ENCODE results near the gene CEMP1. TPM values are rescaled to one million over a fixed set of nuclear protein-coding genes. Genes with fewer than 3 reads are reported as not detected.

CEMP1 gene
- total RNA-seq, 1 experiment from 2014 or later, result not detected

GRCh38 chr16:2517954-2518605, 13.1 kb downstream of the CEMP1 start:
- no peak overlapping the region; a peak in 1 of 7 replicates for H3K27ac Mint-ChIP-seq
- no peak overlapping the region for H3T11ph ChIP-seq (ENCODE audit: low read length)
- WGBS (ENCODE audit: extremely low coverage, insufficient read length, low lambda C conversion rate), result no CpG with 5 or more reads among the region's 12 CpGs
- H3K23ac ChIP-seq (ENCODE audit: insufficient read length, low read depth, low read length), result no peak overlapping the region
- H3K4me1 Mint-ChIP-seq, result peaks cover 28 to 37% of the 10 kb centered on the region in 2 experiments
- H2BK5ac ChIP-seq (ENCODE audit: insufficient read length, low read length), result no peak overlapping the region
- DNase-seq, result no peak
- peaks cover 5 to 24% (median 18%) of the 10 kb centered on the region in 3 experiments; a peak in 6 of 7 replicates for H3K36me3 Mint-ChIP-seq (ENCODE audit: insufficient read depth in 1 of 3, low read depth in 3 of 3)
- H3K14ac ChIP-seq (ENCODE audit: insufficient read depth, low read length), result no peak overlapping the region
- no peak overlapping the region for H3K4me2 ChIP-seq (ENCODE audit: insufficient read depth, insufficient read length, low read length)
- H4K8ac ChIP-seq (replicated peaks; ENCODE audit: insufficient read length, low read depth, low read length), result no peak overlapping the region
- H4K5ac ChIP-seq (ENCODE audit: insufficient read length, low read depth, low read length), result no peak overlapping the region
- no peak overlapping the region for H3K27ac ChIP-seq (ENCODE audit: insufficient read length, low read depth, low read length)
- H3K4ac ChIP-seq (ENCODE audit: low read depth, low read length), result no peak overlapping the region
- no peak overlapping the region for H4K91ac ChIP-seq (ENCODE audit: insufficient read length, low read depth, low read length)
- no peaks in the 10 kb centered on the region for H4K20me1 ChIP-seq (ENCODE audit: control insufficient read depth, insufficient read depth, insufficient read length)
- no peak overlapping the region for H3K9ac ChIP-seq (ENCODE audit: extremely low read depth, insufficient read length, low read length)
- H3K4me1 ChIP-seq (ENCODE audit: insufficient read depth, low read length), result no peaks in the 10 kb centered on the region
- H2BK120ac ChIP-seq (ENCODE audit: low read depth, low read length, poor library complexity, severe bottlenecking), result no peak overlapping the region
- H3K4me3 Mint-ChIP-seq, result peak overlapping the region in 1 of 2 experiments; percentile 23; a peak in 1 of 5 replicates
- no peak overlapping the region for H2BK12ac ChIP-seq (ENCODE audit: insufficient read length, low read depth, low read length)
- no peak overlapping the region for H2BK20ac ChIP-seq (ENCODE audit: low read depth, low read length, poor library complexity, severe bottlenecking)
- no peak overlapping the region for H2AFZ ChIP-seq (ENCODE audit: low read length)
- H3K9me3 ChIP-seq (ENCODE audit: control insufficient read depth, low read depth, low read length), result no peaks in the 10 kb centered on the region
- no peak for TF ChIP-seq CTCF (conservative IDR thresholded peaks at IDR 0.05)
- no peak overlapping the region for H3K56ac ChIP-seq (ENCODE audit: insufficient read length, low read depth, low read length)
- peaks cover 19% of the 10 kb centered on the region for H3K23me2 ChIP-seq (ENCODE audit: insufficient read length, low read depth, low read length, poor library complexity, severe bottlenecking)
- H3K79me1 ChIP-seq (ENCODE audit: insufficient read depth, low read depth, low read length, poor library complexity, severe bottlenecking), result peaks cover 9% of the 10 kb centered on the region
- no peak overlapping the region for H2AK5ac ChIP-seq (ENCODE audit: insufficient read length, low read length)
- no peaks in the 10 kb centered on the region; the same call in 1 of the 2 replicates for H3K27me3 Mint-ChIP-seq (ENCODE audit: low read depth)
- no peaks in the 10 kb centered on the region; a peak in 1 of 5 replicates for H3K9me3 Mint-ChIP-seq
- H3K18ac ChIP-seq (ENCODE audit: insufficient read length, low read depth, low read length), result no peak overlapping the region
- H2BK15ac ChIP-seq (ENCODE audit: low read depth, low read length), result no peak overlapping the region
- H3K79me2 ChIP-seq (ENCODE audit: insufficient read depth, low read length), result peaks cover 36% of the 10 kb centered on the region; the same call in 1 of the 2 replicates
- H3K27me3 ChIP-seq (ENCODE audit: insufficient read depth, low read length), result no peaks in the 10 kb centered on the region
